Stimulated activated effector memory CD8-positive, alpha-beta T cell treated with anti-CD3 and anti-CD28 coated beads, Interleukin-12 subunit alpha, Interleukin-12 subunit beta, amount 100 ng/mL, for 72 hours (primary cell): ENCODE results near the gene NGEF.
"Not testable (repeated sequence)": the region's sequence is repeated elsewhere in the genome, so short reads cannot be mapped to it uniquely, and the experiment has no call there.

ENCODE experiments used
- ATAC-seq: fragments of 150-1000 bp; cut with Tn5 transposase; 2 replicates; pipeline ENCODE4 v1.10.0; 2021
- DNase-seq, 2 donors: peaks; one replicate each; pipeline ENCODE4 v3.0.0; 2021 to 2022; ENCODE audit warnings: low spot score in 2 of 2
- H3K27ac Mint-ChIP-seq: one replicate; pipeline ENCODE4 v1.8.0; 2022; ENCODE audit warnings: mild to moderate bottlenecking, mixed read lengths
- H3K36me3 Mint-ChIP-seq: one replicate; pipeline ENCODE4 v1.8.0; 2022; ENCODE audit warnings: mild to moderate bottlenecking, mixed read lengths
- H3K4me1 Mint-ChIP-seq: one replicate; pipeline ENCODE4 v1.8.0; 2022; ENCODE audit warnings: mixed read lengths
- H3K4me3 Mint-ChIP-seq: one replicate; pipeline ENCODE4 v1.8.0; 2022; ENCODE audit warnings: mild to moderate bottlenecking, mixed read lengths
- H3K9me3 Mint-ChIP-seq: one replicate; pipeline ENCODE4 v1.8.0; 2022; ENCODE audit warnings: mixed read lengths

NGEF gene

GRCh38 chr2:232925153-232925820 lies 87.8 kb downstream of the NGEF start:
- ATAC-seq (no peak), DNase-seq (no peak)
- Mint-ChIP-seq H3K4me3 (no peak overlapping the region), H3K4me1 (peaks cover 8% of the 10 kb centered on the region), H3K9me3 (no peaks in the 10 kb centered on the region), H3K36me3 (no peaks in the 10 kb centered on the region), H3K27ac (no peak overlapping the region)

DNA sequence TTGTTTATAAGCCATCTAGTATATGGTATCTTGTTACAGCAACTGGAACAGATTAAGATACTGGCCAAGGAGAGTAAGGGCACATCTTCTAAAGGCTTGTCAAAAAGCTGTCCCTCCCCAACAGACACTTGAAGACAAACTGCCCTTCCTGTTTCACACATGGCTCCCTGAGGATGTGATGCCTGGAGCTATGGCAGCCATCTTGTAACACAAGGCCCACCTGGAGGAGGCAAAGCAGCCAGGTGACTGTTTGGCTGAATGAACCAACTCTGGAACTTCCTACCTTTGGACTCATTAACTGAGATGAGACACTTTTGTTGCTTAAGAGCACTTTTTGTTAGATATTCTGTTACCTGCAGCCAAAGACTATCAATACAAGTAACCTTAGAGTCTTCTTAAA lies 88.6 kb downstream of the NGEF start:
- no peak for ATAC-seq
- Mint-ChIP-seq H3K36me3 (no peaks in the 10 kb centered on the region), H3K27ac (no peak overlapping the region), H3K9me3 (no peaks in the 10 kb centered on the region), H3K4me1 (peaks cover 8% of the 10 kb centered on the region), H3K4me3 (no peak overlapping the region)
- no peak for DNase-seq

DNA sequence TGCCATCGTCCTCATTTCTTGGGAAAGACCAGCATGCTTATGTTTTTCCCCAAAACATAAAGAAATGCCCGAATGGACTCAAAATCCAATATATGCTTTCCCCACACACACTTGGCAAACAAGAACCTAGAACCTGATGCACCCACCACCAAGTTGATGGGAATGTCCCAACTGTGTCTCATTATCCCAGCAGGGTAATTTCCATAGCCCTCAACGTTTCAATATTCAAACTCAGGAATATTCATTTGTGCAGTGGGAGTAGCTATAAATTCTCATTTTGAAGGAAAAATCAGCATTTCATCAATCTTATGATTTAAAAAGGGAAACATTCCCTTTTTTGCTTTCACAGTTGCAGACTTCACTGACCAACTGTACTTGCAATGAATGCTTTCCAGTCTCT lies 92.3 kb downstream of the NGEF start:
- Mint-ChIP-seq H3K27ac (no peak overlapping the region), H3K9me3 (no peaks in the 10 kb centered on the region), H3K4me1 (no peaks in the 10 kb centered on the region), H3K36me3 (no peaks in the 10 kb centered on the region), H3K4me3 (no peak overlapping the region)
- ATAC-seq (no peak), DNase-seq (no peak)

DNA sequence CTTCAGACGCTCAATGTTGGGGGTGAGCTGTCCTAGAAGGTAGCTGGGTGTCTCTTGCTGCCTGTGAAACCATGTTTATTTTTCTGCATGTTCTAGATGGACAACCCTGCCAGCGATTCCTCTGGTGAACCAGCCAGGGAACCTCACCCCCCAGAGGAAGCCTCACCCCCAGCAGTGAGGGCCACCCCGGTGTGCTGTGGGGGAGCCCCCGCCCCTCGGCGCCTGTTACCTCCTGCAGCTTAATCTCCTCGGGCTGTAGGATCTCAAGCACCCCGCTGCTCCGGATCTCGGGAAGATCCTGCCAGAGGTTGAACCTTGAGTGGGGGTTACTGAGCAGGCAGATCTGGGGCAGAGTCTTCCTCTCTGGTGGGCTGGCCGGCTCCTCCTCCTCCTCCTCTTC lies 93.0 kb downstream of the NGEF start:
- Mint-ChIP-seq H3K27ac (no peak overlapping the region), H3K9me3 (no peaks in the 10 kb centered on the region), H3K4me3 (no peak overlapping the region), H3K36me3 (no peaks in the 10 kb centered on the region), H3K4me1 (no peaks in the 10 kb centered on the region)
- ATAC-seq (no peak), DNase-seq (no peak)

DNA sequence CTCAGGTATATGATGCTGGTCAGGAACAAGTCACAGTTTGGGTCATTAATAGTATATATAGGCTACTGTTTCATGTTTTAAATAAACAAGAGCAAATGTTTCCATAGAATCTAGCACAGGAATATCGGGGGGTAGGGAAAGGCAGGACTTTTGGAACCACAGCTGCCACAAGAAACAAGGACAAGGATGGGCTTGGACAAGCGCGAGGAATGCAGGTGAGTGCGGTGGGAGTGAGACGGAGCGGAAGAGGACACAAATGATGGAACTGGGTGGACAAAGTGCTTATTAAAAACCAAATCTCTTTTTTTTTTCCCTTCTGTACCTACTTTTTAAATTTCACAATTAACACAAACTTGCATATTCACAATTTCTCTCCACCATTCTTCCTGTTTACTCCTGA lies 93.9 kb downstream of the NGEF start:
- Mint-ChIP-seq H3K27ac (no peak overlapping the region), H3K36me3 (no peaks in the 10 kb centered on the region), H3K4me1 (no peaks in the 10 kb centered on the region), H3K4me3 (no peak overlapping the region), H3K9me3 (no peaks in the 10 kb centered on the region)
- ATAC-seq (no peak), DNase-seq (no peak)

- ATAC-seq, result no peak
- Mint-ChIP-seq H3K4me3 (no peak overlapping the region), H3K27ac (no peak overlapping the region), H3K9me3 (no peaks in the 10 kb centered on the region), H3K4me1 (no peaks in the 10 kb centered on the region), H3K36me3 (no peaks in the 10 kb centered on the region)
- DNase-seq, result no peak
Observed at GRCh38 chr2:232913903-232914302, 99.2 kb downstream of the NGEF start.

DNA sequence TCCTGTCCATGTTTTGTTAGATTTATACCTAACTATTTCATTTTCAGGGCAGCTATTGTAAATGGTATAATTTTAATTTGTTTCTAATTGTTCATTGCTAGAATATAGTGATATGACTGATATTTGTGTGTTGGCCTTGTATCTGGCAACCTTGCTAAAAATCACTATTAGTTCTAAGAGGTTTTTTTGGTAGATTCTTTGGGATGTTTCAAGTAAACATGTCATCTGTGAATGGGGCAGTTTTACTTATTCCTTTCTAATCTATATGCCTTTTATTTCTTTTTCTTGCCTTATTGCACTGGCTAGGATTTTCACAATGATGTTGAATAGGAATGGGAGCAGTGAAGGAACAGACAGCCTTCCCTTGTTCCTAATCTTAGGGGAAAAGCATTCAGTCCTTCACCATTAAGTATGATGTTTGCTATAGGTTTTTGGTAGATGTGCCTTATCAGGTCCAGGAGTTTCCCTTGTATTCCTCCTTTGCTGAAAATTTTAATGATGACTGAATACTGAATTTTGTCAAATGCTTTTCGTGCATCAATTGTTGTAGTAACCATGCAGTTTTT lies 101.3 kb downstream of the NGEF start:
- Mint-ChIP-seq H3K36me3 (no peaks in the 10 kb centered on the region), H3K9me3 (no peaks in the 10 kb centered on the region), H3K4me1 (no peaks in the 10 kb centered on the region), H3K27ac (no peak overlapping the region), H3K4me3 (no peak overlapping the region)
- DNase-seq, result no peak
- ATAC-seq, result no peak

- DNase-seq, result no peak
- H3K4me3 Mint-ChIP-seq, result no peak overlapping the region
- H3K9me3 Mint-ChIP-seq, result no peaks in the 10 kb centered on the region
- H3K4me1 Mint-ChIP-seq, result no peaks in the 10 kb centered on the region
- H3K27ac Mint-ChIP-seq, result no peak overlapping the region
- no peaks in the 10 kb centered on the region for H3K36me3 Mint-ChIP-seq
- no peak for ATAC-seq
Observed at GRCh38 chr2:232910376-232910775, 102.7 kb downstream of the NGEF start.

DNA sequence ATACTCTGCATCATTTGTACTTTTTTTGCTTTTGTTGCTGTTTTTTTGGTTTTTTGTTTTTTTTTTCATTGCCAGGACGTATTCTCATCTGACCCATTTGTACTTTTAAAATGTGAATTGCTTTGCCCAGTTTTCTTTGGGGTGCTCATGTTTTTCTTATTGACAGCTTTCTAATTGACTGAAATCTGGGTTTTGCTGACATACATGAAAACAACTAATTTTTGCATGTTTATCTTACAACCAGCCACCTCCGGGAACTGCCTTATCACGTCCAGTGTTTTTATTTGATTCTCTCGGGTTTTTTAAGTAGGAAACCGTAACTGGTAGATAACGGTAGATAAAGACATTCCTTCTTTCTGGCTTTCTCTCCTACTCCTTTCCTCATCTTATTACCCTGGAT lies 104.4 kb downstream of the NGEF start:
- Mint-ChIP-seq H3K36me3 (no peaks in the 10 kb centered on the region), H3K27ac (no peak overlapping the region), H3K4me1 (no peaks in the 10 kb centered on the region), H3K9me3 (no peaks in the 10 kb centered on the region), H3K4me3 (no peak overlapping the region)
- no peak for DNase-seq
- no peak for ATAC-seq

DNA sequence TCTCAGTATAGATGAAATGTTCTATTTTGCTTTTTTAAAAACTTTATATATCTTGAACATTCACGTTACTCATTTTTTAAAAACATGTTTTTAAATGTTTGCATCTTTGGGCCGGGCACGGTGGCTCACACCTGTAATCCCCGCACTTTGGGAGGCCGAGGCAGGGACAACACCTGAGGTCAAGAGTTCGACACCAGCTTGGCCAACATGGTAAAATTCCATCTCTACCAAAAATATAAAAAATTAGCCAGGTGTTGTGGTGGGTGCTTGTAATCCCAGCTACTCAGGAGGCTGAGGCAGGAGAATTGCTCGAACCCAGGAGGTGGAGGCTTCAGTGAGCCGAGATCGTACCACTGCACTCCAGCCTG lies 105.4 kb downstream of the NGEF start:
- H3K36me3 Mint-ChIP-seq, DNase-seq, H3K9me3 Mint-ChIP-seq, H3K27ac Mint-ChIP-seq, H3K4me3 Mint-ChIP-seq, H3K4me1 Mint-ChIP-seq, ATAC-seq: not testable (repeated sequence)

GRCh38 chr2:232906867-232907717 lies 106.0 kb downstream of the NGEF start:
- not testable (repeated sequence) for H3K27ac Mint-ChIP-seq, DNase-seq

GRCh38 chr2:232903989-232904388 lies 109.1 kb downstream of the NGEF start:
- Mint-ChIP-seq H3K4me1 (no peaks in the 10 kb centered on the region), H3K36me3 (no peaks in the 10 kb centered on the region), H3K4me3 (no peak overlapping the region), H3K27ac (no peak overlapping the region), H3K9me3 (no peaks in the 10 kb centered on the region)
- no peak for ATAC-seq
- no peak for DNase-seq

More at GRCh38 chr2:232906867-232907717, 106.0 kb downstream of the NGEF start:
- not testable (repeated sequence) for H3K9me3 Mint-ChIP-seq, ATAC-seq, H3K4me1 Mint-ChIP-seq, H3K36me3 Mint-ChIP-seq, H3K4me3 Mint-ChIP-seq

DNA sequence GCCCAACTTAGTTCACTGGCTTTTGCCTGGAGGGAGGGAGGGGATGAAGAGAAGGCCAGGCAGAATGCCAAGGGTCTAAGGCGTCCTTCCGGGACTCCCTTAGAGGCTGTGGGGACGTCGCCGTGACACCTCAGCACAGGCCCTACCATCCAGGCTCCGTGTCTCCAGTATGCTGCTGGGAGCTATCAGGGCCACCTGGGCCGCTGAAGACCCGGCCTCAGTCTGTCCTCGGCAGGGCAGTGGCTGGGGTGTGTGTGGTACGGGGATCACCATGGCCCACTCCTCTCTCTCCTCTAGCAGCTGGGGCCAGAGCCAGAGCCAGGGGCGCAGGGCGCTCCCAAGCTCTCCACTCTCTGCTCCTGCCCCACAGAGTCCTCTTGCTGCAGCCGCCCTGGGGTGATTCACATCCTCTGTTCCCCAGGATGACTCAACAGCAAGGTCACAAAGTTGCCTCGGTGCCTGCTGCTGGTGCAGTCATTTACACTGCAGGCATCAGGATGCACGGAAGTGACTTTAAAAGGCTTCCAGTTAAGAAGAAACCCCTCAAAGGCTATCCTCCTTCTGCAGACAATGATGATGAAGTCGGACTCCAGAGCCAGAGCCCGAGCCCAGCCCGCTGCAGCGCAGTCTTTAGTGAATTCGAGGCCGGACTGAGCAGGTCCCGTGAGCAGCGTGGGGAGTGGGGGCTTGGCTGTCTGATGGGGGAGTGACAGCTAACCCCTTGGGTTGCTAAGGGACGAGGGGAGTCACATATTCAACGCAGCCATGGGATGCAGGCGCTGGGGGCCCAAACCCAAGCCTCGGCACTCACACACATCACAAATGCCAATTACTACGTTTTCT lies 111.1 kb downstream of the NGEF start:
- no peaks in the 10 kb centered on the region for H3K4me1 Mint-ChIP-seq
- H3K27ac Mint-ChIP-seq, result no peak overlapping the region
- DNase-seq (no peak), ATAC-seq (peak; percentile 94)
- no peak overlapping the region for H3K4me3 Mint-ChIP-seq
- H3K36me3 Mint-ChIP-seq, result no peaks in the 10 kb centered on the region
- no peaks in the 10 kb centered on the region for H3K9me3 Mint-ChIP-seq

- no peaks in the 10 kb centered on the region for H3K4me1 Mint-ChIP-seq
- H3K9me3 Mint-ChIP-seq, result no peaks in the 10 kb centered on the region
- H3K36me3 Mint-ChIP-seq, result no peaks in the 10 kb centered on the region
- H3K4me3 Mint-ChIP-seq, result no peak overlapping the region
- DNase-seq (no peak), ATAC-seq (peak; percentile 3)
- no peak overlapping the region for H3K27ac Mint-ChIP-seq
Observed at GRCh38 chr2:232900811-232901735, 112.0 kb downstream of the NGEF start.
